ENCODE measurements around the gene STK24. TPM values are rescaled to one million over a fixed set of nuclear protein-coding genes. Genes with fewer than 3 reads are reported as not detected.

STK24 gene
- total RNA-seq, 2 experiments from 2014 or later: 140 to 151 TPM

DNA sequence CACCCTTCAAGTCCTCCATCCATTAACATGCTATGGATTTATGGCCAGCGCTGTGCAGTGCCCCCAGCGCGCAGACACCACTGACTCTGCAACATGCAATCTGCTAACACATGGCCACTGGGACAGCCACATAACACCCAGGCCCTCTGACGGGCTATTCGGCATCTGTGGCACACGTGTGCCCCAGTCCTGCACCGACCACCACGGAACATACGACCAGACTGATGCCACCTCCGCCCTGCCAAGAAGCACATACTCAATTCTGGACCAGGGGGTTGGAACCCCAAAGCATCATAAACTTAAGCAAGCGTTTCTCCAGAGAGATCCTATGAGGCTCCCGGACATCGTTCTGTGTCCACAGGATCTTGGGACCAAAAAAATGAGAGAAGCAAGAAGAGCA, 9.8 kb downstream of the STK24 start:
- Mint-ChIP-seq H3K36me3 (ENCODE audit: low read depth) (peaks cover 62% of the 10 kb centered on the region), H3K27me3 (ENCODE audit: low read depth) (no peaks in the 10 kb centered on the region), H3K4me1 (ENCODE audit: low read depth) (peaks cover 94% of the 10 kb centered on the region), H3K4me3 (peak overlapping the region; percentile 46), H3K9me3 (ENCODE audit: insufficient read depth) (peaks cover 5% of the 10 kb centered on the region), H3K27ac (peak overlapping the region; percentile 83)
- ATAC-seq: no peak
- ChIA-PET CTCF (interaction anchor here (1.0 to 1.5 kb wide), 2 partner anchors 51 to 82 kb away, joined by 3 read pairs; no protein-coding TSS in a partner anchor), POLR2A (no interaction called here)
- no peak for DNase-seq

DNA sequence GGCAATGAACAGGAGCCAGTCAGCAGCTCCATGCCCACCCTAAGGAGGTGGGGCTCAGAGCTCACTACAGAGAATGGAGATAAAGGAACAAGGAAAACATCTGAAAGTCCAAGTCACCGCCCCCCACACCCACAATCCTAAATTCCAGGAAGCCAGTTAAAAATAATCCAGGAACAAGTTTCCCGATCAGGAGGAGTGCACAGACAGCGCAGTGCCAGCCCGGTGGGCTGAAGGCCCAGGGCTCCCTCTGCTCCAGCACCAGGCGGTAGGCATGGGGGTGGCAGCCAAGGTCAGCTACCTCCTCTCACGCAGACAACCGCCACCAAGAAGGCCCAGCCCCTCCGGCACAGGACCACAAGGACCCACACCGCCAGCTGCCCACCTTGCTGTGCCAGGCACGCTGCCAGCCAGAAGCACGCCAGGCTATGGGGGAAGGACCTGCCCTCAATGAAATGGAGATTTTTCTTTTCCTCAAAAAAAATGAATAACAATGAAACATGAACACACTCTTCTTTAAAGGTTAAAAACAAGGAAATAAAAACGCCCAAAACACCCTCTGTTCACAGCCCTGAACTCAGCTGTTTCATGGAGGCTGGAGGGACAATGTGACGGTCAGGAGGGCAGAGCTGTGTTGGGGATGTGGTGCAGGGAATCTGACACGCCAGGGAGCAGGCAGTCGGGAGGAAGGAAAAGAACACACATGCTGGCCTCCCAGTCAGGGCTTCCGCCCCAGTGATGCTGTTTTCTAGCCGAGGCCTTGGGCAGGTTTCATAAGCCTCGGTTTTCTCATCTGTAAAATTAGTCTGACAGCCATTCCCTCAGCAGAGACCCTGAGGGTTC, 11.0 kb downstream of the STK24 start:
- H3K36me3 Mint-ChIP-seq (ENCODE audit: low read depth): peaks cover 62% of the 10 kb centered on the region
- ATAC-seq (no peak), DNase-seq (no peak)
- CTCF ChIA-PET: no interaction called here
- H3K4me1 Mint-ChIP-seq (ENCODE audit: low read depth): peaks cover 92% of the 10 kb centered on the region
- H3K9me3 Mint-ChIP-seq (ENCODE audit: insufficient read depth): peaks cover 5% of the 10 kb centered on the region
- peak overlapping the region; percentile 74 for H3K27ac Mint-ChIP-seq
- POLR2A ChIA-PET: interaction anchor here (1.0 to 1.8 kb wide), 2 partner anchors 10 to 51 kb away, joined by 3 to 6 read pairs; no protein-coding TSS in a partner anchor
- H3K27me3 Mint-ChIP-seq (ENCODE audit: low read depth): no peaks in the 10 kb centered on the region
- peak overlapping the region; percentile 5 for H3K4me3 Mint-ChIP-seq

DNA sequence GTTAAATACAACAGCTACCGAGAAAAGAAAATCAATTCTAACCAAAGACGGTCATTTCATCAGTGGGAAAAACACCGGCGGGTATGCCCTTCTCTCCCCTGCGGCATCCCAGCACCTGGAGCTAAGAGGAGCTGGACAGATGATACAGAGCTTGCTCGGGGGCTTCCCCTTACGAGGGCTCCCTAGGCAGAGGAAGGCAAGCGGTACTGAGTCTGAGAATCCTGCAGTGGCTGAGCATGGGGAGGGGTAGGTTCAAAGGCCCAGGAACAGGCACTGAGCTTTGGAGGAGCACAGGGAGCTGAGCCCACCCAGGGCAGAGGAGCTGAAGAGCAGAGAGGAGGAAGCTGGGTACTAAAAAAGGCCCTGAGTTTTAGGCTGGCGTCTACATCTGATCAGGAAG, 12.7 kb downstream of the STK24 start:
- H3K9me3 Mint-ChIP-seq (ENCODE audit: insufficient read depth): peaks cover 3% of the 10 kb centered on the region
- H3K4me3 Mint-ChIP-seq: peak overlapping the region; percentile 78
- CTCF ChIA-PET: interaction anchor here (1.1 to 2.5 kb wide), 5 partner anchors 8 to 119 kb away, joined by 3 to 10 read pairs (median 6); no protein-coding TSS in a partner anchor
- no peaks in the 10 kb centered on the region for H3K27me3 Mint-ChIP-seq (ENCODE audit: low read depth)
- DNase-seq (no peak), ATAC-seq (peak; percentile 33)
- peaks cover 62% of the 10 kb centered on the region for H3K36me3 Mint-ChIP-seq (ENCODE audit: low read depth)
- H3K27ac Mint-ChIP-seq: peak overlapping the region; percentile 83
- peaks cover 90% of the 10 kb centered on the region for H3K4me1 Mint-ChIP-seq (ENCODE audit: low read depth)
- POLR2A ChIA-PET: interaction anchor here (0.6 to 3.3 kb wide), 2 partner anchors 12 to 61 kb away, joined by 3 to 20 read pairs; partner anchors contain the start of gene STK24

DNA sequence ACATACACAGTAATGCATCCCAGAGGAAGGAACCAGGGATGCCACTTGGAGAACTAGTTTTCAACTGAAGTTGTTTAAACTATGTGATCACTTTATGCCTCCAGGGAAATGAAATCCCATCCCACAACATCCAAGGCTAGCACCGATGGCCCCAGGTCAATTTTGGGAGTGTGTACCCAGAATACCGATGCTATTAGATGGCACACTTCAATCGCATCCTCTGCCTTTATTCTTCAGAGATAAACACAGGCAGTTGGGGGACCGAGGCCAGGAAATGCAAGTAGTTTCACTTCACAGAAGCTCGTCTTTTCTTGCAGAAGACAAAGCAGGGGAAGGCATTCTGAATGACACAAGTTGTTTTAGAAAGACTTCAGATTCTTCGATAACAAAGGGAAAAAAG, 13.8 kb downstream of the STK24 start:
- ChIA-PET POLR2A (interaction anchor here (0.7 to 3.3 kb wide), 4 partner anchors 9 to 111 kb away, joined by 3 to 20 read pairs (median 4); partner anchors contain the start of gene STK24), CTCF (interaction anchor here (0.6 to 2.5 kb wide), 6 partner anchors 9 to 118 kb away, joined by 4 to 10 read pairs (median 5); no protein-coding TSS in a partner anchor)
- Mint-ChIP-seq H3K27me3 (ENCODE audit: low read depth) (no peaks in the 10 kb centered on the region), H3K4me3 (peak overlapping the region; percentile 78), H3K27ac (peak overlapping the region; percentile 83), H3K9me3 (ENCODE audit: insufficient read depth) (no peaks in the 10 kb centered on the region), H3K36me3 (ENCODE audit: low read depth) (peaks cover 54% of the 10 kb centered on the region), H3K4me1 (ENCODE audit: low read depth) (peaks cover 87% of the 10 kb centered on the region)
- ATAC-seq: peak; percentile 73
- peak; percentile 71 for DNase-seq

DNA sequence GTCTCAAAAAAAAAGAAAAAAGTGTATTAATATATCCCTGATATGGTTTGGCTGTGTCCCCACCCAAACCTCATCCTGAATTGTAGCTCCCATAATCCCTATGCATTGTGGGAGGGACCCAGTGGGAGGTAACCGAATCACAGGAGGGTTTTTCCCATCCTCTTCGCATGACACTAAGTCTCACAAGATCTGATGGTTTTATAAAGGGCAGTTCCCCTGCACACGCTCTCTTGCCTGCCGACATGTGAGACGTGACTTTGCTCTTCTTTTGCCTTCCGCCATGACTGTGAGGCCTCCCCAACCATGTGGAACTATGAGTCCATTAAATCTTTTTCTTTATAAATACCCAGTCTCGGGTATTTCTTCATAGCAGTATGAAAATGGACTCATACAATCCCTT, 17.7 kb downstream of the STK24 start:
- no peaks in the 10 kb centered on the region for H3K27me3 Mint-ChIP-seq (ENCODE audit: low read depth)
- no peaks in the 10 kb centered on the region for H3K9me3 Mint-ChIP-seq (ENCODE audit: insufficient read depth)
- no peak for ATAC-seq
- peaks cover 77% of the 10 kb centered on the region for H3K4me1 Mint-ChIP-seq (ENCODE audit: low read depth)
- no peak overlapping the region for H3K4me3 Mint-ChIP-seq
- no peak overlapping the region for H3K27ac Mint-ChIP-seq
- peaks cover 40% of the 10 kb centered on the region for H3K36me3 Mint-ChIP-seq (ENCODE audit: low read depth)
- CTCF ChIA-PET: no interaction called here
- POLR2A ChIA-PET: no interaction called here
- DNase-seq: no peak

DNA sequence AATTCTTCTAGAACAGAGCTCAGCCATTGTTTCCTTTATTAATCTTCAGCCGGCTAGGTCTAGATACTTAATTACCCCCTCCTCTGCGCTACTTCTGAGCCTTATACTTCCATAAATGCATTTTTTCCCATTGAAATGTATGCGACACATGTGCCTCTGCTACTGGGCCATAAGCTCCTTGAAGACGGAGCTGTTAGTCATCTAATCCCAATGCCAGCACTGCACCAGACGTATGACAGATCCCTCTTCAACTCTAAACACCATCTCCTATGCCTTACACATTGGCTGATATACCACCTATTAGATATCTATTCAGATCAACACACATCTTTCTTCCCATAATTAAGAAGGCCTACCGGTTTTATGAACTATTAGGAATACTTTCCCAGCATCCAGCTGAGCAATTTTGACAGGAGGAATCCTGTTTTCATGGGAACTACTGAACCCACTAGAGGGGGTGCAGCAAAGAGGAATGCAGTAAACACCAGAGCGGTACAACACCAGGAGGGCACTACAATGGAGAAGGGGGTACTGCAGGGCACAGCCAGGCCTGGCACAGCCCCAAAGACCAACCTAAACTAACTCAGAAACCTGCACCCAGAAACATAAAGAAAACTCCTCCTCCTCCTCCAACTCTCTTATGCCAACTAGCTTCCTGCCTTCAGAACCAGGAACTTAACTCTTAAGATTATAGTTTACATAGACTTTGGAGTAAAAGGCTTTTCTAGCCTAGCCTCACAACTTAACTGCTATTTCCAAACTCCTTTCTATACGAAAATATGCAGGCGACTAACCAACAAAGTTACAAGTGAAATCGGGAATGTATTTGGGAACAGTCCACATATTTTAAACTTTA, 18.7 kb downstream of the STK24 start:
- ATAC-seq: no peak
- H3K27ac Mint-ChIP-seq: no peak overlapping the region
- H3K27me3 Mint-ChIP-seq (ENCODE audit: low read depth): no peaks in the 10 kb centered on the region
- no peaks in the 10 kb centered on the region for H3K9me3 Mint-ChIP-seq (ENCODE audit: insufficient read depth)
- no peak overlapping the region for H3K4me3 Mint-ChIP-seq
- CTCF ChIA-PET: interaction anchor here (0.6 to 1.6 kb wide), 3 partner anchors 14 to 112 kb away, joined by 3 read pairs; no protein-coding TSS in a partner anchor
- DNase-seq: no peak
- peaks cover 74% of the 10 kb centered on the region for H3K4me1 Mint-ChIP-seq (ENCODE audit: low read depth)
- POLR2A ChIA-PET: interaction anchor here (0.6 kb wide), 1 partner anchor 57 kb away, joined by 3 read pairs; no protein-coding TSS in a partner anchor
- peaks cover 43% of the 10 kb centered on the region for H3K36me3 Mint-ChIP-seq (ENCODE audit: low read depth)

DNA sequence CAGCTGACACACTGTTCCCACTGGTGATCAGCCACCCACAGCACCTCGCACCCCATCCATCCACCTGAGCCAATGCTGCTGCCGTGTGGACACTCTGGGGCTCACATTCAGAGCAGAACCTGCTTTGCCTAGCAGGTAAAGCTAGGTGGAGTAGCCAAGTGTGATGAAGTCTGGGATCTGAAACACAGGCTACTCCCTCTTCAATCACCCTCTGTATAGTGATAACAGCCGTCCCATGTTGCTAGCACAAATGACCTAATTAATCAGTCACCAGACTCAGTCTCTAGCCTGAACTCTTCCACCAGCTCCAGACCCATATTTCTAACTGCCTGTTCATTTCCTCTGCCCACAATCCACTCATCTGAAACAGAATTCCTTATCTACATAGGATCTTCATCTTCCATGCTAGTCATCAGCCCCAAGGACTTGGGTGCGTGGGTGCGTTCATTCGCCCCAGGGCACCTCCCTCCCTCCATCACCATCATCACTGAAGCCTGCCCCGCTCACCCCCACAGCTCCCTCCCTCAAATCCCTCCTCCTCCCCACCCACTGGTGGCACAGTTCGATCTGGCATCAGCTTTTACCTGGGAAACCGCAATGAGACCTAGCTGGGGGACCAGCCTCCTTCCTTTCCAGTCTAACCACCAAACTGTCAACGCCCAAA, 19.8 kb downstream of the STK24 start:
- Mint-ChIP-seq H3K4me1 (ENCODE audit: low read depth) (peaks cover 70% of the 10 kb centered on the region), H3K9me3 (ENCODE audit: insufficient read depth) (no peaks in the 10 kb centered on the region), H3K27ac (peak overlapping the region; percentile 5), H3K4me3 (peak overlapping the region; percentile 2), H3K36me3 (ENCODE audit: low read depth) (peaks cover 44% of the 10 kb centered on the region), H3K27me3 (ENCODE audit: low read depth) (no peaks in the 10 kb centered on the region)
- ChIA-PET CTCF (interaction anchor here (0.6 to 1.6 kb wide), 5 partner anchors 13 to 112 kb away, joined by 3 to 4 read pairs (median 3); no protein-coding TSS in a partner anchor), POLR2A (no interaction called here)
- DNase-seq: no peak
- peak; percentile 60 for ATAC-seq

DNA sequence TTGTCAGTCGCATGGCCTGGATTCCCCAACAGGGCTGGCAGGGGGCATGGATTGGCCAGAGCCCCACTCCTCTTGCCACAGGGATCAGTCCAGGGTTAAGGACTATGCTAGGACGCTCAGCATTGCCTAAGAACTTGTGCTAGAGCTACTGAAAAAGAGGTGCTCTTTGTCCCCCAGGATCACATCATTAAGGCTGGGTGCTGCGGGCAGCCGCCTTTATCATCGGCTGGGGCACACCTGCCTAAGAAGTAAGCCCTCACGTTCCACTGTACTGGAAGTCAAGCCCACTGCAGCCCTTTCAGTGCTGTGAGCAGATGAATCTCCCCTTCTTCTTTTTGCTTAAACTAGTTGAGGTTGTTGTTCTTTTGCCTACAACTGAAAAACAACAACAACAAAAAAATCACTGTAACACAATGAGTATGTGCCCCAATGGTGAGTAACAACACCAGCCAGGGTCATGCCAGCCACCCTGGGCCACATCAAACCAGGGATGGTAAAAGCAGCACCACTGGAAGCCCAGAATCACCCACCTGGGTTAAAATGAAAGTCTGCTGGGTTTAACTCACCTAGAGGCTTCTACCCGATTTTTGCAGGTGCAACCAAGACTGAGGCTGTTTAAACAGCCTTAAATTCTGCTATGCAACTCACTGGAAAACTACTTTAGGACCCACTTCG, 20.6 kb downstream of the STK24 start:
- H3K36me3 Mint-ChIP-seq (ENCODE audit: low read depth): peaks cover 47% of the 10 kb centered on the region
- no peak overlapping the region for H3K27ac Mint-ChIP-seq
- no peak for DNase-seq
- ChIA-PET POLR2A (no interaction called here), CTCF (interaction anchor here (0.9 to 1.1 kb wide), 3 partner anchors 8 to 90 kb away, joined by 3 to 4 read pairs (median 3); no protein-coding TSS in a partner anchor)
- no peak overlapping the region for H3K4me3 Mint-ChIP-seq
- H3K27me3 Mint-ChIP-seq (ENCODE audit: low read depth): no peaks in the 10 kb centered on the region
- H3K9me3 Mint-ChIP-seq (ENCODE audit: insufficient read depth): no peaks in the 10 kb centered on the region
- ATAC-seq: no peak
- peaks cover 70% of the 10 kb centered on the region for H3K4me1 Mint-ChIP-seq (ENCODE audit: low read depth)

DNA sequence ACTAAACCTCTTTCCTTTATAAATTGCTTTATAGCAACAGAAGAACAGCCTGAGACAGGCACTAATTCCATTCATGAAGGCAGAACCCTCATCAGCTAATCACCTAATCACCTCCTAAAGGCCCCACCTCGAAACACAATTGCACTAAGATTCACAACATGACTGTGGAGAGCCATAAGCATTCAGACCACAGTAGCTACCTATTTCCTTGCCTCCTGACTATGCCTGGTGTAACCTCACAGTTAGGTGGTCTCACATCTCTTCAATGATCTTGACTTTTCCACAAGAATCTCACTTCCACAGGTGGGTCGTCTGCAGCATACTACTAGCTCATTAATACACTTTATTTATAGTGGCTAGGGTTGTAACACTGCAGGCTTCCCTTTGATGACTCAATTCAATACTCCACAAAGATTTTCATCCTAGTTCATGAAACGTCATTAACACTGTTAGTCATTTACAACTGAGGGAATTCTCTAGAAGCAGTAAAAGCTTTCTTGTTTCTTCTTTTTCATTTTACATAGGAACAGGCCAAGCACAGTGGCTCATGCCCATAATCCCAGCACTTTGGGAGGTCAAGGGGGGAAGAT, 27.1 kb downstream of the STK24 start:
- peak overlapping the region; percentile 13 for H3K27ac Mint-ChIP-seq
- H3K9me3 Mint-ChIP-seq (ENCODE audit: insufficient read depth): no peaks in the 10 kb centered on the region
- no peaks in the 10 kb centered on the region for H3K27me3 Mint-ChIP-seq (ENCODE audit: low read depth)
- H3K4me3 Mint-ChIP-seq: no peak overlapping the region
- ChIA-PET POLR2A (interaction anchor here (0.6 kb wide), 1 partner anchor 13 kb away, joined by 3 read pairs; no protein-coding TSS in a partner anchor), CTCF (interaction anchor here (1.0 to 1.2 kb wide), 2 partner anchors 9 to 103 kb away, joined by 3 read pairs; no protein-coding TSS in a partner anchor)
- peak; percentile 40 for ATAC-seq
- H3K4me1 Mint-ChIP-seq (ENCODE audit: low read depth): peaks cover 61% of the 10 kb centered on the region
- peaks cover 45% of the 10 kb centered on the region for H3K36me3 Mint-ChIP-seq (ENCODE audit: low read depth)
- DNase-seq: no peak

DNA sequence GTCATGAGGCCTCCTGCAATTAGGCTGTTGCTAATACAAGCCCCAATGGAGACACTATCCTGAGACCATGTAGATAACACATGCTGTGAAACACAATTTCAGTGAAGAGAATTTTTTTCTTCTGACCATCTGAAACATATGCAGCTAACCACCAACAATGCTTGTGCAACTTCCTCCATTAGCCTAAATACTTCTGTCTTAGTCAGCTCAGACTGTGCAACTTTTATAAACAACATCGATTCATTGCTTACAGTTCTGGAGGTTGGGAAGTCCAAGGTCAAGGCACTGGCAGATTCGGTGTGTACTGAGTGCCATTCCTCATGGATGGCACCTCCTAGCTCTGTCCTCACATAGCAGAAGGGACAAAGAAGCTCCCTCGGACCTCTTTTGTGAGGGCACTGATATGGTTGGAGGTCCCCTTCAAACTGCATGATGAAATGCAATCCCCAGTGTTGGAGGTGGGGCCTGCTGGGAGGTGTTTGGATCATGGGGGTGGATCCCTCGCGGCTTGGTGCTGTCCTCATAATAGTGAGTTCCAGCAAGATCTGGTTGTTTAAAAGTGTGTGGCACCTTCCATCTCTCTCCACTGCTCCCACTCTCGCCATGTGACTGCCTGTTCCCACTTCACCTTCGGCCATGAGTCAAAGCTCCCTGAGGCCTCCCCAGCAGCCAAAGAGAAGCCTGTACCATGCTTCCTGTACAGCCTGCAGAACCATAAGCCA, 27.7 kb downstream of the STK24 start:
- no peak for DNase-seq
- Mint-ChIP-seq H3K4me3 (no peak overlapping the region), H3K9me3 (ENCODE audit: insufficient read depth) (no peaks in the 10 kb centered on the region), H3K36me3 (ENCODE audit: low read depth) (peaks cover 48% of the 10 kb centered on the region), H3K4me1 (ENCODE audit: low read depth) (peaks cover 65% of the 10 kb centered on the region), H3K27ac (no peak overlapping the region), H3K27me3 (ENCODE audit: low read depth) (no peaks in the 10 kb centered on the region)
- ChIA-PET POLR2A (interaction anchor here (0.6 kb wide), 1 partner anchor 12 kb away, joined by 3 read pairs; no protein-coding TSS in a partner anchor), CTCF (interaction anchor here (1.0 to 1.2 kb wide), 2 partner anchors 8 to 102 kb away, joined by 3 read pairs; no protein-coding TSS in a partner anchor)
- no peak for ATAC-seq

All from activated CD8-positive, alpha-beta T cell treated with anti-CD3 and anti-CD28 coated beads, Interleukin-2, amount 10 ng/mL, durations not matched to agents 7 days and 5 days (primary cell).